Upper lobe of left lung (tissue), 6 donors: ENCODE results near the gene NUDT5. TPM values are rescaled to one million over a fixed set of nuclear protein-coding genes. Genes with fewer than 3 reads are reported as not detected.
A peak's percentile ranks its signal among the peaks of the same experiment; 100 is the strongest.

Experiments used
- ATAC-seq, 2 donors: fragments of 200-7000 bp; cut with Tn5 transposase; one replicate each; pipeline ENCODE4 v1.9.1; 2022; ENCODE audit warnings: mild to moderate bottlenecking in 2 of 2, moderate library complexity in 2 of 2; ENCODE audit not compliant: low FRiP score in 2 of 2
- DNase-seq, 2 donors: peaks; one replicate each; pipeline ENCODE4 v3.0.0-alpha.2; 2019 to 2020
- H3K27ac ChIP-seq, 4 donors: fragments of 200-600 bp; sonication (generic); one replicate each; pipeline ENCODE4 v1.5.1; 2016 to 2019
- H3K27me3 ChIP-seq, 4 donors: fragments of 200-600 bp; sonication (generic); one replicate each; pipeline ENCODE4 v1.5.1; 2017 to 2019
- H3K36me3 ChIP-seq, 4 donors: fragments of 200-600 bp; sonication (generic); one replicate each; pipeline ENCODE4 v1.5.1; 2016 to 2019
- H3K4me1 ChIP-seq, 4 donors: fragments of 200-600 bp; sonication (generic); one replicate each; pipeline ENCODE4 v1.5.1; 2018 to 2019
- H3K4me3 ChIP-seq, 4 donors: fragments of 200-600 bp; sonication (generic); one replicate each; pipeline ENCODE4 v1.5.1; 2017 to 2019; ENCODE audit warnings: mild to moderate bottlenecking in 2 of 4, moderate library complexity in 1 of 4
- H3K9me3 ChIP-seq, 4 donors: fragments of 200-600 bp; sonication (generic); one replicate each; pipeline ENCODE4 v1.5.1; 2018 to 2019
- CTCF ChIP-seq, 6 experiments: fragments of 450-650 bp in 4 of 6; fragments of 200-600 bp in 2 of 6; sonication (generic) in 2 of 6; IDR thresholded peaks; one replicate each; pipeline ENCODE4 v1.5.1; 2016 to 2019; ENCODE audit warnings: antibody characterized with exemption in 6 of 6
- EP300 ChIP-seq, 4 donors: sonication (generic); formaldehyde crosslinking; IDR thresholded peaks; one replicate each; pipeline ENCODE4 v1.5.1; 2017; ENCODE audit warnings: antibody characterized with exemption in 4 of 4, control low read depth in 2 of 4
- POLR2A ChIP-seq, 4 donors: fragments of 450-650 bp; IDR thresholded peaks; one replicate each; pipeline ENCODE4 v1.5.1; 2016 to 2017; ENCODE audit warnings: antibody characterized with exemption in 4 of 4, mild to moderate bottlenecking in 2 of 4
- POLR2AphosphoS5 ChIP-seq, 2 donors: sonication (generic); formaldehyde crosslinking; IDR thresholded peaks; one replicate each; pipeline ENCODE4 v1.5.1; 2017; ENCODE audit warnings: antibody characterized with exemption in 2 of 2
- WGBS, 2 donors: methylation state at CpG; one replicate each; pipeline ENCODE4 v1.1.5; 2017 to 2018; 5-methylcytosine and 5-hydroxymethylcytosine counted together
- total RNA-seq, 6 donors: library from RNA; depleted of rRNA in 4 of 6; stranded (reverse); fragments of >200 nt in 4 of 6; gene quantifications; one replicate each; pipeline versions ENCODE4 v1.1.0 to v1.2.1, GENCODE V29; 2016 to 2021
- donor health status: DM: no; HTN: no; CAD: no; lungs with moderate emphysema.
- donor health status: DM: no; HTN: yes; CAD: no; lungs with severe emphysema.

Gene NUDT5
- total RNA-seq, result 10 to 100 TPM; 13.5 to 50.4 (median 45.4) TPM

- ATAC-seq (peak; percentile 97 to 98), DNase-seq (peak; percentile 86 to 95)
- Histone ChIP-seq H3K27me3 (no peaks in the 10 kb centered on the region), H3K4me3 (peak within 1 kb of the TSS; percentile 43 to 96 (median 81)), H3K36me3 (peaks cover 0 to 32% (median 8%) of the 10 kb centered on the region in 4 donors), H3K9me3 (no peaks in the 10 kb centered on the region), H3K27ac (peak within 1 kb of the TSS; percentile 87 to 96 (median 92)), H3K4me1 (peaks cover 25 to 52% (median 36%) of the 10 kb centered on the region in 4 donors)
- 0% methylated on average over 59 to 60 of the region's 62 CpGs for WGBS, 2 donors
- TF ChIP-seq EP300 (IDR thresholded peaks at IDR 0.05) (no peak), POLR2AphosphoS5 (IDR thresholded peaks at IDR 0.05) (peak; percentile 75 to 76), POLR2A (IDR thresholded peaks at IDR 0.05) (peak in 2 of 4 donors; percentile 46 to 59), CTCF (IDR thresholded peaks at IDR 0.05) (peak in 1 of 6 experiments; percentile 23)
Observed at GRCh38 chr10:12195603-12196506, at the start of gene NUDT5, which contains the start of gene CDC123. TSS of gene NUDT5 (minus strand) at chr10:12195891. CDS start at chr10:12186291, 9,600 bp downstream. TSS of gene CDC123 (plus strand) at chr10:12196188. CDS start at chr10:12196246, 58 bp downstream.

GRCh38 chr10:12243864-12244620, 48.4 kb upstream of the NUDT5 start:
- DNase-seq (peak; percentile 53 to 59), ATAC-seq (peak; percentile 43 to 53)
- H3K4me1 ChIP-seq, result peaks cover 9 to 25% (median 16%) of the 10 kb centered on the region in 4 donors
- H3K27me3 ChIP-seq, result no peaks in the 10 kb centered on the region
- H3K36me3 ChIP-seq, result peaks cover 6 to 60% (median 39%) of the 10 kb centered on the region in 4 donors
- 81 to 92% methylated on average over 18 of the region's 18 CpGs for WGBS, 2 donors
- peak overlapping the region; percentile 41 to 80 (median 74) for H3K27ac ChIP-seq
- no peak for TF ChIP-seq POLR2A (IDR thresholded peaks at IDR 0.05)
- H3K4me3 ChIP-seq, result no peak overlapping the region
- H3K9me3 ChIP-seq, result no peaks in the 10 kb centered on the region

GRCh38 chr10:12241810-12242529, 46.3 kb upstream of the NUDT5 start:
- no peak for DNase-seq
- TF ChIP-seq EP300 (IDR thresholded peaks at IDR 0.05) (no peak), CTCF (IDR thresholded peaks at IDR 0.05) (no peak), POLR2A (IDR thresholded peaks at IDR 0.05) (no peak), POLR2AphosphoS5 (IDR thresholded peaks at IDR 0.05) (no peak)
- Histone ChIP-seq H3K27ac (peak overlapping the region; percentile 65 to 76 (median 70)), H3K4me1 (peaks cover 9 to 25% (median 16%) of the 10 kb centered on the region in 4 donors), H3K9me3 (no peaks in the 10 kb centered on the region), H3K4me3 (no peak overlapping the region), H3K36me3 (peaks cover 10 to 64% (median 36%) of the 10 kb centered on the region in 4 donors), H3K27me3 (no peaks in the 10 kb centered on the region)
- 53 to 55% methylated on average over 19 of the region's 19 CpGs for WGBS, 2 donors
- peak in 1 of 2 donors; percentile 68 for ATAC-seq

GRCh38 chr10:12238821-12239220, 43.1 kb upstream of the NUDT5 start:
- peaks cover 5 to 63% (median 22%) of the 10 kb centered on the region in 4 donors for H3K36me3 ChIP-seq
- no peak for ATAC-seq
- peaks cover 15 to 33% (median 18%) of the 10 kb centered on the region in 4 donors for H3K4me1 ChIP-seq
- WGBS, 2 donors, result 87 to 95% methylated on average over 8 of the region's 8 CpGs
- H3K27ac ChIP-seq, result no peak overlapping the region
- no peak overlapping the region for H3K4me3 ChIP-seq
- no peaks in the 10 kb centered on the region for H3K27me3 ChIP-seq
- no peaks in the 10 kb centered on the region for H3K9me3 ChIP-seq
- DNase-seq, result no peak
- TF ChIP-seq CTCF (IDR thresholded peaks at IDR 0.05) (no peak), POLR2AphosphoS5 (IDR thresholded peaks at IDR 0.05) (no peak), POLR2A (IDR thresholded peaks at IDR 0.05) (no peak), EP300 (IDR thresholded peaks at IDR 0.05) (no peak)
